ENCODE measurements around the gene BEND2. TPM values are rescaled to one million over a fixed set of nuclear protein-coding genes. Genes with fewer than 3 reads are reported as not detected.

BEND2 gene
- total RNA-seq, 2 experiments from 2014 or later: not detected

GRCh38 chrX:18206657-18207056 lies 14.0 kb downstream of the BEND2 start:
- intact Hi-C loops (cut with micrococcal nuclease; ENCODE audit: unreplicated experiment): no loop called here
- Histone ChIP-seq H3K9me2 (ENCODE audit: insufficient read depth, low read length) (no peaks in the 10 kb centered on the region), H3K36me3 (ENCODE audit: insufficient read depth, low read length) (no peaks in the 10 kb centered on the region), H3K4me2 (ENCODE audit: low read length) (no peak overlapping the region), H3K9me3 (ENCODE audit: low read length) (no peaks in the 10 kb centered on the region), H4K20me1 (ENCODE audit: insufficient read depth, low read length) (no peaks in the 10 kb centered on the region), H3K4me1 (ENCODE audit: insufficient read depth, low read length, poor library complexity, severe bottlenecking) (no peaks in the 10 kb centered on the region), H3K79me2 (ENCODE audit: insufficient read depth, low read depth, low read length) (no peaks in the 10 kb centered on the region), H3K4me3 (ENCODE audit: low read depth, low read length, poor library complexity, severe bottlenecking) (no peak overlapping the region), H2AFZ (ENCODE audit: low read length) (no peak overlapping the region), H3K27ac (ENCODE audit: low read depth, low read length, poor library complexity, severe bottlenecking) (no peak overlapping the region)
- POLR2A ChIA-PET: interaction anchor here (0.6 kb wide), 1 partner anchor 1779 kb away, joined by 4 read pairs; no protein-coding TSS in a partner anchor
- CTCF ChIA-PET (ENCODE audit: unreplicated experiment): no interaction called here
- TF ChIP-seq CTCF (conservative IDR thresholded peaks at IDR 0.05; ENCODE audit: low read length) (no peak), EZH2phosphoT487 (IDR thresholded peaks at IDR 0.05; ENCODE audit: borderline replicate concordance, low read depth, low read length) (no peak)
- DNase-seq (ENCODE audit: low spot score): no peak
- BruUV-seq (replicated peaks): no TSS peak

- Histone ChIP-seq H3K9me2 (ENCODE audit: insufficient read depth, low read length) (no peaks in the 10 kb centered on the region), H3K79me2 (ENCODE audit: insufficient read depth, low read depth, low read length) (no peaks in the 10 kb centered on the region), H4K20me1 (ENCODE audit: insufficient read depth, low read length) (no peaks in the 10 kb centered on the region), H3K27ac (ENCODE audit: low read depth, low read length, poor library complexity, severe bottlenecking) (no peak overlapping the region), H3K4me3 (ENCODE audit: low read depth, low read length, poor library complexity, severe bottlenecking) (no peak overlapping the region), H3K4me1 (ENCODE audit: insufficient read depth, low read length, poor library complexity, severe bottlenecking) (no peaks in the 10 kb centered on the region), H3K4me2 (ENCODE audit: low read length) (no peak overlapping the region), H2AFZ (ENCODE audit: low read length) (no peak overlapping the region), H3K9me3 (ENCODE audit: low read length) (no peaks in the 10 kb centered on the region), H3K36me3 (ENCODE audit: insufficient read depth, low read length) (no peaks in the 10 kb centered on the region)
- intact Hi-C loops (cut with micrococcal nuclease; ENCODE audit: unreplicated experiment): no loop called here
- POLR2A ChIA-PET: no interaction called here
- TF ChIP-seq EZH2phosphoT487 (IDR thresholded peaks at IDR 0.05; ENCODE audit: borderline replicate concordance, low read depth, low read length): no peak
- no peak for TF ChIP-seq CTCF (conservative IDR thresholded peaks at IDR 0.05; ENCODE audit: low read length)
- BruUV-seq (replicated peaks): no TSS peak
- DNase-seq (ENCODE audit: low spot score): no peak
- CTCF ChIA-PET (ENCODE audit: unreplicated experiment): no interaction called here
Observed at GRCh38 chrX:18203631-18204030, 17.1 kb downstream of the BEND2 start.

GRCh38 chrX:18194688-18195087 lies 26.0 kb downstream of the BEND2 start:
- POLR2A ChIA-PET: interaction anchor here (0.6 kb wide), 1 partner anchor 31 kb away, joined by 3 read pairs; no protein-coding TSS in a partner anchor
- CTCF ChIA-PET (ENCODE audit: unreplicated experiment): no interaction called here
- Histone ChIP-seq H3K9me3 (ENCODE audit: low read length) (no peaks in the 10 kb centered on the region), H3K79me2 (ENCODE audit: insufficient read depth, low read depth, low read length) (no peaks in the 10 kb centered on the region), H4K20me1 (ENCODE audit: insufficient read depth, low read length) (no peaks in the 10 kb centered on the region), H3K36me3 (ENCODE audit: insufficient read depth, low read length) (no peaks in the 10 kb centered on the region), H3K4me1 (ENCODE audit: insufficient read depth, low read length, poor library complexity, severe bottlenecking) (no peaks in the 10 kb centered on the region), H3K27ac (ENCODE audit: low read depth, low read length, poor library complexity, severe bottlenecking) (no peak overlapping the region), H3K4me2 (ENCODE audit: low read length) (no peak overlapping the region), H3K9me2 (ENCODE audit: insufficient read depth, low read length) (no peaks in the 10 kb centered on the region), H2AFZ (ENCODE audit: low read length) (no peak overlapping the region), H3K4me3 (ENCODE audit: low read depth, low read length, poor library complexity, severe bottlenecking) (no peak overlapping the region)
- TF ChIP-seq CTCF (conservative IDR thresholded peaks at IDR 0.05; ENCODE audit: low read length): no peak
- TF ChIP-seq EZH2phosphoT487 (IDR thresholded peaks at IDR 0.05; ENCODE audit: borderline replicate concordance, low read depth, low read length): no peak
- no TSS peak for BruUV-seq (replicated peaks)
- no peak for DNase-seq (ENCODE audit: low spot score)
- intact Hi-C loops (cut with micrococcal nuclease; ENCODE audit: unreplicated experiment): no loop called here
